ENCODE measurements around the gene TSPOAP1. TPM values are rescaled to one million over a fixed set of nuclear protein-coding genes. Genes with fewer than 3 reads are reported as not detected.
A peak's percentile ranks its signal among the peaks of the same experiment; 100 is the strongest.

The TSPOAP1 gene
- 10 to 100 TPM; 34.2 to 41.1 (median 38.8) TPM for polyA plus RNA-seq (ENCODE audit: insufficient read length in 3 of 3)

GRCh38 chr17:58328195-58329034, at the start of gene TSPOAP1:
Gene TSPOAP1 (minus strand): TSS chr17:58328795. CDS start chr17:58327920, 875 bp downstream.
- no peak for DNase-seq (ENCODE audit: low read depth in 3 of 3, low spot score in 2 of 3)

- DNase-seq (ENCODE audit: low read depth in 3 of 3, low spot score in 2 of 3), result no peak
These were observed 49.1 kb upstream of the TSPOAP1 start for GRCh38 chr17:58377661-58378060.

- DNase-seq (ENCODE audit: low read depth in 3 of 3, low spot score in 2 of 3), result peak in 1 of 3 donors; percentile 36
These were observed 48.6 kb upstream of the TSPOAP1 start for GRCh38 chr17:58377093-58377601.

GRCh38 chr17:58376472-58377000, 47.9 kb upstream of the TSPOAP1 start:
- DNase-seq (ENCODE audit: low read depth in 3 of 3, low spot score in 2 of 3), result no peak

GRCh38 chr17:58375811-58376210, 47.2 kb upstream of the TSPOAP1 start:
- DNase-seq (ENCODE audit: low read depth in 3 of 3, low spot score in 2 of 3), result no peak

GRCh38 chr17:58375256-58375655, 46.7 kb upstream of the TSPOAP1 start:
- DNase-seq (ENCODE audit: low read depth in 3 of 3, low spot score in 2 of 3), result no peak

GRCh38 chr17:58373923-58374322, 45.3 kb upstream of the TSPOAP1 start:
- DNase-seq (ENCODE audit: low read depth in 3 of 3, low spot score in 2 of 3), result no peak

GRCh38 chr17:58373003-58373402, 44.4 kb upstream of the TSPOAP1 start:
- DNase-seq (ENCODE audit: low read depth in 3 of 3, low spot score in 2 of 3), result no peak

- no peak for DNase-seq (ENCODE audit: low read depth in 3 of 3, low spot score in 2 of 3)
These were observed 42.8 kb upstream of the TSPOAP1 start for GRCh38 chr17:58371300-58371950.

- no peak for DNase-seq (ENCODE audit: low read depth in 3 of 3, low spot score in 2 of 3)
These were observed 42.1 kb upstream of the TSPOAP1 start for GRCh38 chr17:58370716-58371115.

GRCh38 chr17:58370309-58370708, 41.7 kb upstream of the TSPOAP1 start:
- DNase-seq (ENCODE audit: low read depth in 3 of 3, low spot score in 2 of 3), result no peak

- DNase-seq (ENCODE audit: low read depth in 3 of 3, low spot score in 2 of 3), result no peak
These were observed 40.8 kb upstream of the TSPOAP1 start for GRCh38 chr17:58369214-58370031.

GRCh38 chr17:58368860-58369213, 40.2 kb upstream of the TSPOAP1 start:
- no peak for DNase-seq (ENCODE audit: low read depth in 3 of 3, low spot score in 2 of 3)

- no peak for DNase-seq (ENCODE audit: low read depth in 3 of 3, low spot score in 2 of 3)
These were observed 38.9 kb upstream of the TSPOAP1 start for GRCh38 chr17:58367461-58367860.

GRCh38 chr17:58365980-58366595, 37.5 kb upstream of the TSPOAP1 start:
- no peak for DNase-seq (ENCODE audit: low read depth in 3 of 3, low spot score in 2 of 3)

GRCh38 chr17:58365185-58365979, 36.8 kb upstream of the TSPOAP1 start:
- no peak for DNase-seq (ENCODE audit: low read depth in 3 of 3, low spot score in 2 of 3)

- no peak for DNase-seq (ENCODE audit: low read depth in 3 of 3, low spot score in 2 of 3)
These were observed 35.8 kb upstream of the TSPOAP1 start for GRCh38 chr17:58364270-58364942.

GRCh38 chr17:58363457-58364185, 35.0 kb upstream of the TSPOAP1 start:
- no peak for DNase-seq (ENCODE audit: low read depth in 3 of 3, low spot score in 2 of 3)

Measured in right renal cortex interstitium (tissue), 3 donors.